Left colon (tissue), 2 donors: Measurements from ENCODE around the gene SEC14L1. TPM values are rescaled to one million over a fixed set of nuclear protein-coding genes. Genes with fewer than 3 reads are reported as not detected.
A peak's percentile ranks its signal among the peaks of the same experiment; 100 is the strongest.
"Not testable (repeated sequence)": the region's sequence is repeated elsewhere in the genome, so short reads cannot be mapped to it uniquely, and the experiment has no call there.

Source experiments
- ATAC-seq: fragments of 200-7000 bp; cut with Tn5 transposase; one replicate; pipeline ENCODE4 v1.9.1; 2020; ENCODE audit warnings: mild to moderate bottlenecking, moderate library complexity
- DNase-seq, 2 donors: peaks; one replicate each; pipeline ENCODE4 v3.0.0-alpha.2; 2020
- intact Hi-C, 2 donors: fragments of 100-400 bp; cut with DNase I in 1 of 2; cut with micrococcal nuclease in 1 of 2; formaldehyde crosslinking; loops; one replicate each; pipeline versions ENCODE4 v1.11.2 to v1.14.0; 2022; cut with DNase I, micrococcal nuclease
- total RNA-seq, 2 donors: library from RNA; stranded (reverse); fragmentation: NEBNext Ultra II Directional; extraction: Animal tissue kit (Norgen Biotek cat#: 25700); gene quantifications; one replicate each; pipeline ENCODE4 v1.2.1, GENCODE V29; 2021
- donor health status: DM: no; HTN: no; CAD: no.
- donor health status: DM: yes; HTN: yes; CAD: no.

Gene SEC14L1
- total RNA-seq, 2 donors from 2014 or later, result 30.4 to 48.2 TPM

GRCh38 chr17:77150196-77150595, 9.4 kb downstream of the SEC14L1 start:
- intact Hi-C loops, result no loop called here
- DNase-seq, result no peak
- ATAC-seq, result no peak

- no peak for DNase-seq
- intact Hi-C loops, result no loop called here
- no peak for ATAC-seq
These were observed 10.4 kb downstream of the SEC14L1 start for GRCh38 chr17:77151186-77151585.

GRCh38 chr17:77152056-77152455, 11.3 kb downstream of the SEC14L1 start:
- ATAC-seq, DNase-seq, intact Hi-C loops: not testable (repeated sequence)

GRCh38 chr17:77153472-77153871, 12.7 kb downstream of the SEC14L1 start:
- ATAC-seq (no peak), DNase-seq (no peak)
- intact Hi-C loops, result no loop called here

GRCh38 chr17:77153999-77154586, 13.3 kb downstream of the SEC14L1 start:
- DNase-seq (no peak), ATAC-seq (no peak)
- intact Hi-C loops, result no loop called here

- intact Hi-C loops, result no loop called here
- peak; percentile 70 for ATAC-seq
- no peak for DNase-seq
These were observed 14.4 kb downstream of the SEC14L1 start for GRCh38 chr17:77155125-77155524.

- DNase-seq, ATAC-seq, intact Hi-C loops: not testable (repeated sequence)
These were observed 17.0 kb downstream of the SEC14L1 start for GRCh38 chr17:77157766-77158165.

GRCh38 chr17:77160091-77160874, 19.5 kb downstream of the SEC14L1 start:
- ATAC-seq (no peak), DNase-seq (no peak)
- intact Hi-C loops, result no loop called here

- DNase-seq (no peak), ATAC-seq (no peak)
- intact Hi-C loops, result no loop called here
These were observed 20.2 kb downstream of the SEC14L1 start for GRCh38 chr17:77160875-77161530.

- intact Hi-C loops, result no loop called here
- ATAC-seq (no peak), DNase-seq (no peak)
These were observed 21.2 kb downstream of the SEC14L1 start for GRCh38 chr17:77161953-77162352.

GRCh38 chr17:77163001-77163400, 22.2 kb downstream of the SEC14L1 start:
- intact Hi-C loops, result no loop called here
- DNase-seq, result peak; percentile 32 to 58
- peak; percentile 93 for ATAC-seq

GRCh38 chr17:77163511-77164280, 22.9 kb downstream of the SEC14L1 start:
- ATAC-seq (peak; percentile 91), DNase-seq (no peak)
- intact Hi-C loops, result no loop called here

GRCh38 chr17:77164483-77165091, 23.8 kb downstream of the SEC14L1 start:
- DNase-seq, result no peak
- ATAC-seq, result no peak
- intact Hi-C loops, result no loop called here

GRCh38 chr17:77165577-77165976, 24.8 kb downstream of the SEC14L1 start:
- DNase-seq (no peak), ATAC-seq (no peak)
- intact Hi-C loops, result no loop called here

GRCh38 chr17:77167472-77168306, 26.9 kb downstream of the SEC14L1 start:
- no peak for ATAC-seq
- DNase-seq, result no peak
- intact Hi-C loops, result no loop called here

GRCh38 chr17:77173104-77173503, 32.3 kb downstream of the SEC14L1 start:
- intact Hi-C loops, result no loop called here
- ATAC-seq, result no peak
- DNase-seq, result no peak

GRCh38 chr17:77174928-77175661, 34.3 kb downstream of the SEC14L1 start:
- DNase-seq (no peak), ATAC-seq (no peak)
- intact Hi-C loops, result no loop called here
